ENCODE results near the gene PALM. TPM values are rescaled to one million over a fixed set of nuclear protein-coding genes. Genes with fewer than 3 reads are reported as not detected.

The PALM gene
- total and polyA plus RNA-seq, 10 of the 15 experiments (the other 5 are each of a cell fraction or from before 2014, with no cell fraction given): 0.09 to 0.95 (median 0.23) TPM; not detected in 2

DNA sequence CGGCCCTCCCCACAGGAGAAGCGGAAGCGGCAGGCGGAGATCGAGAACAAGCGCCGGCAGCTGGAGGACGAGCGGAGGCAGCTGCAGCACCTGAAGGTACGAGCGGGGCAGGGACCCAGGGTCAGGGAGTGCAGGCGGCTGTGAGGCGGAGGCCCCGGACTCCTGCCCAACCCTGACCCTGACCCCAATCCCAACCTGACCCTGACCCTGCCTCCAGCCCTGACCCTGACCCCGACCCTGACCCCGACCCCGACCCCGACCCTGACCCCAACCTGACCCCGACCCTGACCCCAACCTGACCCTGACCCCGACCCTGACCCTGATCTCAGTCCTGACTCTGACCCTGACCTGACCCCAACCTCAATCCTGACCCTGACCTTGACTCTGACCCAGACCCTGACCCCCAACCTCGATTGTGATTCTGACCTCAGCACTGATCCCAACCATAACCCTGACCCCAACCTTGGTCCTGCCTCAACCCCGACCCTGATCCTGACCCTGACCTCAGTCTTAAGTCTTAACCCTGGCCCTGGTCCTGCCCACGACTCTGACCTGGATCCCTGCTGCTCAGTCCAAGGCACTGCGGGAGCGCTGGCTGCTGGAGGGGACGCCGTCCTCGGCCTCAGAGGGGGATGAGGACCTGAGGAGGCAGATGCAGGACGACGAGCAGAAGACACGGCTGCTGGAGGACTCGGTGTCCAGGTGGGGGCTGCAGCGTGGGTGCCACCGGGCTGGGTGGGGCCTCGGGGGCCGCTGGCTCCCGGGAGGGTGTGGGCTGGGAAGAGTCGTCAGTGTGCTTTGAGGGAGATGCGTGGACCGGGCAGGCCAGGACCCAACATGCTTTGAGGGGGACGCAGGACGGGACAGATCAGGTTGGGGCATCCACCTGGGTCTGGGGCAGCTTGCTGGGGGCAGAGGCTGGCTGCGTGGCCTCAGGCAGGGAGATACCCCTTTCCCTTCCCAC is 18.5 kb downstream of the PALM start:
- ATAC-seq (no peak), DNase-seq (ENCODE audit: low read depth, low spot score) (no peak), FAIRE-seq (no peak)
- Histone ChIP-seq H4K20me1 (ENCODE audit: control insufficient read depth, insufficient read depth) (no peaks in the 10 kb centered on the region), H3K4me1 (ENCODE audit: control insufficient read depth, insufficient read depth, low read length) (no peaks in the 10 kb centered on the region; the same call in 1 of the 2 replicates), H3K4me2 (ENCODE audit: control insufficient read depth, insufficient read depth) (no peak overlapping the region), H3K27ac (ENCODE audit: control insufficient read depth, insufficient read depth) (no peak overlapping the region), H3K36me3 (ENCODE audit: control insufficient read depth in 2 of 2, insufficient read depth in 2 of 2, low read length in 1 of 2) (no peaks in the 10 kb centered on the region), H3K79me2 (ENCODE audit: control insufficient read depth, insufficient read depth, low read length) (no peaks in the 10 kb centered on the region), H3K9me3 (replicated peaks; ENCODE audit: control insufficient read depth, insufficient read depth, low read length) (no peaks in the 10 kb centered on the region), H3K4me3 (no peak overlapping the region), H2AFZ (ENCODE audit: control insufficient read depth, low read depth, low read length) (no peak overlapping the region), H3K27me3 (replicated peaks in 1 of 2; ENCODE audit: control insufficient read depth in 2 of 2, insufficient read depth in 2 of 2, low read length in 1 of 2) (no peaks in the 10 kb centered on the region), H3K9ac (ENCODE audit: control insufficient read depth, insufficient read depth, low read length) (no peak overlapping the region)
- BruUV-seq (replicated peaks): no TSS peak
- ChIA-PET RAD21 (ENCODE audit: unreplicated experiment) (no interaction called here), CTCF (interaction anchor here (1.3 kb wide), 1 partner anchor 10 kb away, joined by 3 read pairs; no protein-coding TSS in a partner anchor), POLR2A (no interaction called here), SMC1A (ENCODE audit: uncharacterized antibody, unreplicated experiment) (no interaction called here)
- TF ChIP-seq ZNF592 (IDR thresholded peaks at IDR 0.05): no peak
- peak; percentile 95 for TF ChIP-seq NR2F1 (conservative IDR thresholded peaks at IDR 0.05)
- peak; percentile 73 for TF ChIP-seq NR2C1 (IDR thresholded peaks at IDR 0.05)
- TF ChIP-seq SUZ12 (IDR thresholded peaks at IDR 0.05; ENCODE audit: unreplicated experiment): no peak
- TF ChIP-seq, protein P1, sequence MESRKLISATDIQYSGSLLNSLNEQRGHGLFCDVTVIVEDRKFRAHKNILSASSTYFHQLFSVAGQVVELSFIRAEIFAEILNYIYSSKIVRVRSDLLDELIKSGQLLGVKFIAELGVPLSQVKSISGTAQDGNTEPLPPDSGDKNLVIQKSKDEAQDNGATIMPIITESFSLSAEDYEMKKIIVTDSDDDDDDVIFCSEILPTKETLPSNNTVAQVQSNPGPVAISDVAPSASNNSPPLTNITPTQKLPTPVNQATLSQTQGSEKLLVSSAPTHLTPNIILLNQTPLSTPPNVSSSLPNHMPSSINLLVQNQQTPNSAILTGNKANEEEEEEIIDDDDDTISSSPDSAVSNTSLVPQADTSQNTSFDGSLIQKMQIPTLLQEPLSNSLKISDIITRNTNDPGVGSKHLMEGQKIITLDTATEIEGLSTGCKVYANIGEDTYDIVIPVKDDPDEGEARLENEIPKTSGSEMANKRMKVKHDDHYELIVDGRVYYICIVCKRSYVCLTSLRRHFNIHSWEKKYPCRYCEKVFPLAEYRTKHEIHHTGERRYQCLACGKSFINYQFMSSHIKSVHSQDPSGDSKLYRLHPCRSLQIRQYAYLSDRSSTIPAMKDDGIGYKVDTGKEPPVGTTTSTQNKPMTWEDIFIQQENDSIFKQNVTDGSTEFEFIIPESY (IDR thresholded peaks at IDR 0.05): no peak
- no peak for TF ChIP-seq EZH2 (IDR thresholded peaks at IDR 0.05; ENCODE audit: borderline replicate concordance, control insufficient read depth, low read depth, low read length)
- WGBS (ENCODE audit: insufficient coverage, insufficient replicate concordance, low lambda C conversion rate, missing lambda C conversion rate): 55% methylated on average over 31 of the region's 43 CpGs
- intact Hi-C loops (cut with micrococcal nuclease; ENCODE audit: unreplicated experiment): no loop called here
- in situ Hi-C loops (cut with MboI): no loop called here
